NCI-H1930 (cell line): ENCODE results near the gene MRTFA.
"Not testable (repeated sequence)": the region's sequence is repeated elsewhere in the genome, so short reads cannot be mapped to it uniquely, and the experiment has no call there.

ENCODE experiments used
- DNase-seq, 2 experiments: peaks; one replicate each; lab custom pipeline; 2025; lab: John Stamatoyannopoulos, UW

MRTFA gene

DNA sequence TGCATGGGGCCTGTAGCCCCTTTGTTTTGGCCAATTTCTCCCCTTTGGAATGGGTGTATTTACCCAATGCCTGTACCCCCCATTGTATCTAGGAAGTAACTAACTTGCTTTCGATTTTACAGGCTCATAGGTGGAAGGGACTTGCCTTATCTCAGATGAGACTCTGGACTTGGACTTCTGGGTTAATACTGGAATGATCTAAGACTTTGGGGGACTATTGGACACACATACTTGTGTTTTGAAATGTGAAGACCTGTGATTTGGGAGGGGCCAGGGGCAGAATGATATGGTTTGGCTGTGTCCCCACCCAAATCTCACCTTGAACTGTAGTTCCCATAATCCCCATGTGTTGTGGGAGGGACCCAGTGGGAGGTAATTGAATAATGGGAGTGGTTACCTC, 82.5 kb downstream of the MRTFA start:
- not testable (repeated sequence) for DNase-seq

DNA sequence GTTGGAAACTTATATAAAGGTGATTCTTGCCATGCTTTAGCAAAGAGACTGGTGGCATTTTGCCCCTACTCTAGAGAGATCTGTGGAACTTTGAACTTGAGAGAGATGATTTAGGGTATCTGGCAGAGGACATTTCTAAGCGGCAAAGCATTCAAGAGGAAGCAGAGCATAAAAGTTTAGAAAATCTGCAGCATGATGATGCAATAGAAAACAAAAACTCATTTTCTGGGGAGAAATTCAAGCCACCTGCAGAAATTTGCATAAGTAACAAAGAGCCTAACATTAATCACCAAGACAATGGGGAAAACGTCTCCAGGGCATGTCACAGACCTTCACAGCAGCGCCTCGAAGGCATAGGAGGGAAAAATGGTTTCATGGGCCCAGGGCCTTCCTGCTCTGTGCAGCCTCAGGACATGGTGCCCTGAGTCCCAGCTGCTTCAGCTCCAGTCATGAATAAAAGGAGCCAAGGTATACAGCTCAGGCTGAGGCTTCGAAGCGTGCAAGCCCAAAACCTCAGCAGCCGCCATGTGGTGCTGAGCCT, 83.4 kb downstream of the MRTFA start:
- no peak for DNase-seq

DNA sequence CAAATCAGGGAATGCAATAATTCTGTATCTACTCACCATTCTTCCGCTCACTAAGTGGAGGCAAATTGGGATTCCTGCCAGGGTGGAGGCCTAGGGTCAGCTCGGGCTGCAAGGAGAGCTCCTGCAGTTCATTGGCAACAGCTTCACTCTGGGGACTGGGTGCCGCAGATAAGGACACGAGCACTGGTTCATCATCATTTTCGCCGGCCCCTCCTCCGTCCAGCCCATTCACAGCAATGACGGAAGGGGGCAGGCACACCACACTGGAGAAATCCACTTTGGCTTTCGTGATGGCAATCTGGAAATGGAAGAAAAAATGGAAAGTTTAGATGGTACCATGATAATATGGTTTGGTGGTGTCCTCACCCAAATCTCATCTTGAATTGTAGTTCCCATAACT, 84.4 kb downstream of the MRTFA start:
- no peak for DNase-seq

DNA sequence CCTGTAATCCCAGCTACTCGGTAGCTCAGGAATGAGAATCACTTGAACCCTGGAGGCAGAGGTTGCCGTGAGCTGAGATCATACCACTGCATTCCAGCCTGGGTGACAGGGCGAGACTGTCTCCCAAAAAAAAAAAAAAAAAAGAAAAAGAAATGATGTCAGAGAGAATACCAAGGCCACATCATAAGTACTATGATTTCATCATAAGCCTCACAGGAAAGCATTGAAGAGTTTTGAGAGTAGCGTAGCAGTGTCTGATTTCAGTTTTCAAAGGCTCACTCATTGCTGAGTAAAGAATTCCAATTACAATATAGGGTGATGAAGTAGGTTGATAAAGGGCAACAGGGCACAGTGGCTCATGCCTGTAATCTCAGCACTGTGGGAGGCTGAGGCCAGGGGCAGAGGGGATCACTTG, 88.8 kb downstream of the MRTFA start:
- no peak for DNase-seq

DNA sequence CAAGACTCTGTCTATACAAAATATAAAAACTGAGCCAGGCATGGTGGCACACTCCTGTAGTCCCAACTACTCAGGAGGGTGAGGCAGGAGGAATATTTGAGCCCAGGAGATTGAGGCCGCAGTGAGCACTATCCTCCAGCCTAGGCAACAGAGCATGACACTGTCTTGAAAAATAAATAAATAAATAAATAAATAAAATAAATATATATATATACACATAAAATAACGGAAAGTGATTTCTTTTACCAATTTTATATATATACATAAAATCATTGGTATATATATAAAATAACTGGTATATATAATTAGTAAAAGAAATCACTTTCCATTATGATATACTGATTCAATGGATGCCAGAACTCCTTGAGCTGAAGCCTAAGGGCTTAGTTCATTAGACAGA, 91.8 kb downstream of the MRTFA start:
- DNase-seq, result no peak

DNA sequence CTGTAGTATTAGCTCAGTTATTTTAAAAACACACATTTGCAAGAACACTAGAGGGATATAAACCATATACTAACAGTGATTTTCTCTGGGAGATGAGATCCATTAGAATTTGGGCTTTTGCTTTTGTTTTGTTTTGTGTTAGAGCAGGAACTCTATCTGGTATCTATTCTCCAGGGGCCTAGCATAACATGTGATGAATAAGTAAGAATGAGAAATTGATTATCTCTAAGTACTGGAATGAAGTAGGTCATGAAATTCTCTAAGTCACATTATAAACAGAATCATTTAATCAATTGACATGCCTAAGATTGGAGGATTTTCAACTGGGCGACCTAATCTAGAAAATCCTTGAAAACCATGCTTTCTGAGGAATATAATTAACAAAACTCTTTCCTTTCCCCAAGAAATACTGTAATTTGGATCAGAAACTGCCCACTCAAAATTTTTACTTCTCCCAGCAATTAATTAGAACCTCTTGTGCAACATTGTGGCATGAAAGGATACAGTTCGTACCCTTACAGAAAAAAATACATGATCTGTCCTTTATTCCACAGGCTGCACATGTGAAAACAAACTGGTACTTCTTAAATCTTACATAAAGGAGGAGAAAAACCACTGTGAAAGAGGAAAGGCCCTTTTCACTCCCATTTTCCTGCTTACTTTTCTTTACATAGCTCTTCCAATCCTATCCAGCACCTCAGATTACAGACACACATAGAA, 93.5 kb downstream of the MRTFA start:
- no peak for DNase-seq

DNA sequence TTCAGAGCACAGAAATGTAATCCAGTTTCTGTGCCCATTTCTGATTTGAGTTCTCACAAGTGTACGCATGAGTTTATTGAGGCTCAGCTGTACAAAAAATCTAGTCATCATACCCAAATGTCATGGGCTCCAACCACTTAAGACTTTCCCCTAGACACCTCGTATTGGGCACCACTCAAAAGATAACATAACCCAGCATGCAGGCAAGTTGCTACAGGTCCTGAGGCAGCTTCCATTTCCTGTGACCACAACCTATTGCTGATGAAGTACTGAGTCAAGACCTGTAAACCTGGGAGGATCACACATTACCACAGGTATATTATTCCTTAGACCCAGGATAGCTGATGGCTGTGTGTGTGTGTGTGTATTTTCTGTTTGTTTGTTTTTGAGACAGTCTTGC, 95.2 kb downstream of the MRTFA start:
- DNase-seq, result no peak

DNA sequence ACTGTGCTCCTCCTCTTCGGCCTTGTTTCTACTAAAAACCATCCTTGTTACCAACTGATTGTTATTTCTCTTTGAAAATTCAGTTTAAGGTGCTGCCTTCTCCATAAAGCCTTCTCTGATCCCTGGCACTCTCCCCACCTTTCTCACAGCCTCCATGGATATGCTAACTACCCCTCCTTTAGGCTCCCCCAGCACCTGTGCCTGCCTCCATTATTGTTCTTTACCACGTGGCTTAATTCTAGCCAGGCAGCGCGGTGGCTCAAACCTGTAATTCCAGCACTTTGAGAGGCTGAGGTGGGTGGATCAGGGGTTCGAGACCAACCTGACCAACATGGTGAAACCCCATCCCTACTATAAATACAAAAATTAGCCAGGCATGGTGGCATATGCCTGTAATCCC, 96.3 kb downstream of the MRTFA start:
- no peak for DNase-seq

DNA sequence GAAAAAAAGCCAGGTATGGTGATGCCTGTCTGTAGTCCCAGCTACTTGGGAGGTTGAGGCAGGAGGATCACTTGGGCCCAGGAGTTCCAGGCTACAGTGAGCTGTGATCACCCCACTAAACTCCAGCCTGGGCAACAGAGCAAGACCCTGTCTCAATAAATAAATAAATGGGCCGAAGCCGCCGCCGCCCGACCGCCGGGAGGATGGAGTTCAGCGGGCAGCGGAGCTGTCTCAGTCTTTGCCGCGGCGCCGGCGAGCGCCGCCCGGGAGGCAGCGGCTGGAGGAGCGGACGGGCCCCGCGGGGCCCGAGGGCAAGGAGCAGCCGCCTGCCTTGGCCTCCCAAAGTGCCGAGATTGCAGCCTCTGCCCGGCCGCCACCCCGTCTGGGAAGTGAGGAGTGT, 100.4 kb downstream of the MRTFA start:
- DNase-seq, result not testable (repeated sequence)

DNA sequence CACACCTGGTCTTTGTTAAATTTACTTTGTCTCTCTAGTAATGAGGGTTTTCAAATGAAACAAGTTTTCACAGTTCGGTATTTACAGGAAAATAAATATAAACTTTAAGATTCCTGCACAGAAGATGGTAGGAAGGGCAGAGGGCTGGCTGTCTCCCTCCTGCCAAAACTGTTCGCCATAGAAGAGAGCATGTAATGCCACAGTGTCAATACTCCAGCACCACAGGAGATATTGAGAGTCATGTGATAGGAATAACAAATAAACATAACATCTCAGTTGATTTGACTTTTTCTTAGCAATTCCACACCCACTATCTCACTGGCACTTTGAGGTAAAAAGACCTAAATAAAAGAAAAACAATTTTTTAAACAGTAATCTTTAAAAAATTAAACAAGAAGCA, 100.9 kb downstream of the MRTFA start:
- no peak for DNase-seq

DNA sequence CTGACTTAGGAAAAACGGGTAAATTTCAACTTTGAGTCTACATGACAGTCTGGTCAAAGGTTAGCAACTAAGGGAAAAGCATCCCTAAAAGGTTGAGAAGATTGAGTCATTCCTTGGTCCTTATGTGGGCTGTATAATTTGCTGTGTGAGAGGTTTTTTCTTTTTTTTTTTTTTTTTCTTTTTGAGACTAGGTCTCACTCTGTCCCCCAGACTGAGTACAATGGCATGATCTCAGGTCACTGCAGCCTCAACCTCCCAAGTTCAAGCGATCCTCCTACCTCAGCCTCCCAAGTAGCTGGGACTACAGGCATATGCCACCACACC, 101.4 kb downstream of the MRTFA start:
- no peak for DNase-seq

DNA sequence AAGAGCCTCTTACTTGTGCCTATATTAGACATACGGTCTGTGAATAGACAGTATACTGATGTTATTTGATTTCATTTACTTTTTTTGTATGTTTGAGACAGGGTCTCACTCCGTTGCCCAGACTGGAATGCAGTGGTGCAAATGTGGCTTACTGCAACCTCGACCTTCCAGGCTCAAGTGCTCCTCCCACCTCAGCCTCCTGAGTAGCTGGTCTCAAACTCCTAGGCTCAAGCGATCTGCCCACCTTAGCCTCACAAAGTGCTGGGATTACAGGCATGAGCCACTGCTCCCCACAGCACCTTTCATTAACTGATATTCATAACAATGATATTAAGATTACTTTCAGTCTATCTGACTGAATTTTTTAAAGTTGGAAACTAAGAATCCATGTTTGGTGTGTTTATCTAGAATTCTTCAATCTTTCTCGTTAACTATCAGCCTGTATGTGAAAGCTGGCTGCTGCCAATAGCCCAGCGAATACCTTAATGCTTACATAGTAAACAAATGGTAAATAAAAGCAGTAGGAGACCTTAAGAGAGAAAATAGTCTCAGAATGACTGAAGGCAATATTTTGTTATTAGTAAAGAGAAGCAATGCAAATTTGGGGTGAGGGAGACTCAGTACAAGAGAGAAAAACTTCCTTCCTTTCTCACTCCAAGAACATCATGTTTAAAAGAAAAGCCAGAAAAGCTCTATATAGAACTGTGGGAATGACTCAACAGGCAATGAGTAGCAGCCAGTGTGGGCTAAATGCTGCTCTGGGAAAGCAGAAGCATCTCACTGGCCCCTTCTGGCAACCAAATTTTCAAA, 101.9 kb downstream of the MRTFA start:
- no peak for DNase-seq

DNA sequence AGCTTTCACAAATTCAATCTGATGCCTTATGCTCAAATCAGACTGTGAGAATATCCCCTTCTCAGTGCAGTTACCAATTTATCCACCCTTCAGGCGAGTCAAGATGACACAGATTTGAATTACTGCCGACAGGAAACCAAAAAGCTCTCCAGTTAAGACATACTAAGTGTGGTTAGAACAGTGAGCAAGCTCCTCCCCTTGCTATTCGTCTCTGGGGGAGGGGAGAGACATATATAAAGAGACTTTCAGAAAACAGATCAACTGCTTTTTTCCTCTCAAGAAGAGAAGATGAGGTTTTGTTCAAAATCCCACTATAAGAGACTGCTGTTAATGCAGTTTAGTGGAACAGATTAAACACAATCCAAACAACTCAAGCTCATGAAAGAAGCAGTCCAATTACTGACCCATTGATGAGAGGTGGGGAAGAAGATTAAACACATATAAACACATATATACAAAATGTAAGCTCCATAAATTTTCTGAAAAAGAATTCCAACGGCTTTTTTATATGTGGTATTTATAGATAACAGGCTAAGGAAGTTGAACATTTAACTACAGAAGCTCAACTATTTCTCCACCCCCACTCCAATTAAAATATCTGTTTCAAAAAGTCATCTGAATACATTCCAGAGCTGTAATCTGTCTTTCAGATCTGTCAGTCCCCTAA, 102.7 kb downstream of the MRTFA start:
- no peak for DNase-seq

DNA sequence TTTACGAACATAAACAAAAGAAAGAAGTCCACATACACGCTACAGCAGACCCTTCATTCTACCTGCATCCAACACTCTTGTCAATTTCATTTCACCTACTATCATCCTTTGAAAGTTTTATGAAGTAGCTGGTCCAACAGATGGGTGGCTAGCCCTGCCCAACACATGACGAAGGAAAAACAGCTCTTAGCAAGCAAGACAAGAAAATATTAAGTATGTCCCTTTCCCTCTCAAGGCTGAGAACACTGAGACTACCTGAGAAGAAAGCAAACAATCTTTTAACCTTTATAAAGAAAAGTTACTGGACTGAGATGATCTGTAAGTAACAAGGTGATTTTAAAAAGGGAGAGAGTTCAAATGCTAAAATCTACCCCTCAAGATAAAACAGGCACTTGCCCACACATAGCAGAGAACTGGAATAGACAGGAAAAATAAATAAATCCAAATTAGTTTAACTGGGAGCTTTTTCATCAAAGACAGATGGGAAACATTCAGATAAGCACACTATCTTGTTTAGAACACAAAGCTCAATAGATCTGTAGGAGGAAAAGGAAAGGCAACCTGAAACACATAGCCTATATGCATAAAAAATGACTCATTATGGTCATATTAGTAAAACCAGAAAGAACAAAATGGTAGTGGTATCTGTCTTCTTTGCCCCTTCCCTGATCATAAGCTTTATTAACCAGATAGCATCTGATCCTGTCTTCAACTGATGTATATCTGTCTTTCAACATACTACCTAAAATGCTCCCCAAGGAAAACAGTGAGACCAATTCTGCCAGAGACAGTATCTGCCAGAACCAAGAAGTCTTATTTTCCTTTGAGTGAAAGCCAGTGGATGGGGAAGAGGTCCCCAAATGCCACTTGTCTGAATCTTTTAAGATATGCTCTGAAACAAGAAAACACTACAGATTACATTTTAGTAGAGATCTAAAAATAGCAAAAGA, 104.3 kb downstream of the MRTFA start:
- DNase-seq, result no peak

DNA sequence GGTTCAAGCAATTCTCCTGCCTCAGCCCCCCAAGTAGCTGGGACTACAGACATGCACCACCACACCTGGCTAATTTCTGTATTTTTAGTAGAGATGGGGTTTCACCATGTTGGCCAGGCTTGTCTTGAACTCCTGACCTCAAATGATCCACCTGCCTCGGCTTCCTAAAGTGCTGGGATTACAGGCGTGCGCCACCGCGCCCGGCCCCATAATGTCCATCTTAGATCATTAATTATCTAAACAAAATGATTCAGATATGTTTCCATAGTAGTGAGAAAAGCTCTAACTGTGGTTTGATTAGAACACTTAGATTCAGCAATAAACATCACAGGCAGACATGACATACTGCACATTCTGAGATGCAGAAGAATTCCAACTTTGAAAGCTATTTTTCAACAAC, 106.1 kb downstream of the MRTFA start:
- not testable (repeated sequence) for DNase-seq

DNA sequence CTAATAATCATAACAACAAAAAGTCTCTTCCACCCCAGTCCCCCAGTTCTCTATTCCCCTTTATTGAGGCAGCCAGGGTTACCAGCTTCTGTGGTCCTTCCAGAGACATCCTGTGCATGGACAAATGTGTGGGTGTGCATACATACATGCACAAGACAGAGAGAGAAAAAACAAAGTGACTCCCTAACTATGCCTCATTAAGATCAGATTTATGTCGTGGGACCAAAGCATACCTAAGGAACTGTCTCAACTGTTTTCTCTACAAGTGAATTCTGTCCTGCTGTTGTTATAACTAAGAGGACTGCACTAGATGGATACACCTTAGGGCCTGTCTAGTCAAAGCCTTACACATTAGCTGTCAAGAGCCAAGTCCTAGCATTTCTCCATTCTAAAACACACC, 106.7 kb downstream of the MRTFA start:
- no peak for DNase-seq

DNA sequence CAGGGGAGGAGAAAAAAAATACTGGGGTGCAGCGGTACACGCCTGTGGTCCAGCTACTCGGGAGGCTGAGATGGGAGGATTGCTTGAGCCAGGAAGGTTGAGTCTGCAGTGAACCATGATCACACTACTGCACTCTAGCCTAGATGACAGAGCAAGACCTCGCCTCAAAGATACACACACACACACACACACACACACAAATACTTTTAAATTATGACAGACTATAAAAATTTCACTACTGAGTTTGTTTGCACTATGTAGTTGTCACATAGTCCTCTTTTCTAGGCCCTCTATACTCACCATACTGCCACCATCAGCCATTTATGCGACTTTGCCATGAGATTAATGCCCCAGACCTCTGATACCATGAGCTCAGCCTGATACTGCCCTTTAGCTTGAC, 109.6 kb downstream of the MRTFA start:
- no peak for DNase-seq

DNA sequence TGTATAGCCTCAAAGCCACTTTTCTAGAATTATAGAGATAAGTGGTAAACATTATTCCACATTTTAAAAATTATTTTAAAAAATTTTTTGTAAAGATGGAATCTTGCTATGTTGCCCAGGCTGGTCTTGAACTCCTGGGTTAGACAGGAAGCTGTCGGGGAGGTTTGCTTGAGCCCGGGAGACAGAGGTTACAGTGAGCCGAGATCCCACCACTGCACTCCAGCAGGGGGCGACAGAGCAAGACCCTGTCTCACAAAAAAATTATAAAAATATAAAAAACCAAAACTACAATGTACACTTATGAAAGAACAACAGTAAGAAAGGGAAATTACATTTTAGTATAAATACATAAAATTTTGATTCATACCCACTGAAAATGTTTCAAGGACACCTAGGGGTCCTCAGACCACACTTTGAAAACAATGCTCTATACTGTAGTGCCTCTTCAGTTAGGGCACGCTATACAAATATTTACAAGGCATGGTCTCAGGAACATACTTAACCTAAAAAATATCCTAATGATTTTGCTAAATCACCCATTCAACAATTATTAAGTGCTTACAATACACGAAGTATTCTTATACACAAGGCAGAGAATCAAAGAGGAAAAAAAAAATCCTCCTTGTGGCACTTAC, 111.2 kb downstream of the MRTFA start:
- DNase-seq, result peak in 1 of 2 experiments; percentile 17

DNA sequence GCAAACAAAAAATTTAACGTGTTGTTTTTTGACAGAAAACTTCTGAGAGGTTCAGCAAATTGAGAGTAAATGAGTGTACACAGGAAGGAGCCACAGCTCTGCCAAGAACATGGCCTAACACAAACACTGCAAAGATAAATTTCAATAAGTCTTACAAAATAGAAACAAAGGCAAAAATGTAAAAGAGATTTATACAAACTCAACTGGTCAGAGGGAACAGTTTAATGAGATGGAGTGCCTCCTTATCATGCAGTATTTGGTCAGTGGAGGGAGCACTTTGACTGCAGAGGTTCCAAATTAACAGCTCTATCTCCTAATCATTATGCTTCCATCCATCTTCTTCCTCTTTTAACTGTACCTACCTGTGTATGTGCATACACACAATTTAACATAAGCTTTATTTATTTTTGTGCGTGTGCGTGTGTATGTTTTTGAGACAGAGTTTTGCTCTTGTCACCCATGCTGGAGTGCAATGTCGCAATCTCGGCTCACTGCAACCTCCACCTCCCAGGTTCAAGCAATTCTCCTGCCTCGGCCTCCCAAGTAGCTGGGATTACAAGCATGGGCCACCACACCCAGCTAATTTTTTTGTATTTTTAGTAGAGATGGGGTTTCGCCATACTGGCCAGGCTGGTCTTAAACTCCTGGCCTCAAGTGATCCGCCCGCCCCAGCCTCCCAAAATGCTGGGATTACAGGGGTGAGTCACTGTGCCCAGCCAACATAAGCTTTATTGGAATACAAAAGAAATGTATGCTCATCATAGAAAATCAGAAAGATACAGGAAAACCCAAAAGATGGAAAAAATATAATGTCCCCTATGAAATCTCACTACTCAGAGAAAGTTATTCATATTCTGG, 111.9 kb downstream of the MRTFA start:
- DNase-seq, result no peak

DNA sequence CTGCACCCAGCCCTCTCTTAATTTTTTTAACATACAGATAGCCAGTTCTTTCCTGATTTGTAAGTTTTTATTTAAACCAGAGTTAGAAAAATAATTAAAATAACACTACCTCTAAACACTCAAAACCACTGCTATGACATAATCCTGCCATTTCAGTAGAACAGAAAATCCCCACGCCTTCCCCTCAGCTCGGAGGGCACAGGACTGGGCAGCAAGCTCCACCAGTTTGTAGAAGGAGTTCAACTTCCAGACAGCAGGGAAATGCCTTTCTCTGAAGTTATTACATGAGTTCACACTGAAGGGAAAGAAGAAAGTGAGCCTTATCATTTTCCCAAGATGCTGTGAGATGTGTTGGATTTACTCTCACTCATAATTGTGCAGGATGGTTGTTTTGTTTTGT, 114.4 kb downstream of the MRTFA start:
- DNase-seq, result no peak
